ENCODE results near the gene DHRSX.
"Not testable (repeated sequence)": the region's sequence is repeated elsewhere in the genome, so short reads cannot be mapped to it uniquely, and the experiment has no call there.

DHRSX gene

GRCh38 chrX:2389324-2389723 lies 111.5 kb downstream of the DHRSX start:
- DNase-seq, result no peak

GRCh38 chrX:2388669-2389068 lies 112.1 kb downstream of the DHRSX start:
- no peak for DNase-seq

GRCh38 chrX:2387614-2388239 lies 113.0 kb downstream of the DHRSX start:
- no peak for DNase-seq

- no peak for DNase-seq
Observed at GRCh38 chrX:2385224-2385623, 115.6 kb downstream of the DHRSX start.

- no peak for DNase-seq
Observed at GRCh38 chrX:2384486-2384885, 116.3 kb downstream of the DHRSX start.

- no peak for DNase-seq
Observed at GRCh38 chrX:2383735-2384134, 117.0 kb downstream of the DHRSX start.

- no peak for DNase-seq
Observed at GRCh38 chrX:2383144-2383543, 117.6 kb downstream of the DHRSX start.

GRCh38 chrX:2382433-2383048 lies 118.2 kb downstream of the DHRSX start:
- not testable (repeated sequence) for DNase-seq

GRCh38 chrX:2376166-2376565 lies 124.6 kb downstream of the DHRSX start:
- no peak for DNase-seq

- DNase-seq, result no peak
Observed at GRCh38 chrX:2374086-2374485, 126.7 kb downstream of the DHRSX start.

- no peak for DNase-seq
Observed at GRCh38 chrX:2373615-2374014, 127.2 kb downstream of the DHRSX start.

- no peak for DNase-seq
Observed at GRCh38 chrX:2371026-2371711, 129.6 kb downstream of the DHRSX start.

- no peak for DNase-seq
Observed at GRCh38 chrX:2370456-2370855, 130.3 kb downstream of the DHRSX start.

- DNase-seq, result no peak
Observed at GRCh38 chrX:2369206-2369605, 131.6 kb downstream of the DHRSX start.

- DNase-seq, result no peak
Observed at GRCh38 chrX:2360731-2361130, 140.0 kb downstream of the DHRSX start.

- DNase-seq, result not testable (repeated sequence)
Observed at GRCh38 chrX:2359522-2359921, 141.3 kb downstream of the DHRSX start.

- DNase-seq, result no peak
Observed at GRCh38 chrX:2351999-2352995, 148.5 kb downstream of the DHRSX start.

GRCh38 chrX:2351321-2351720 lies 149.5 kb downstream of the DHRSX start:
- DNase-seq, result no peak

- DNase-seq, result not testable (repeated sequence)
Observed at GRCh38 chrX:2350703-2351102, 150.1 kb downstream of the DHRSX start.

GRCh38 chrX:2350036-2350435 lies 150.7 kb downstream of the DHRSX start:
- not testable (repeated sequence) for DNase-seq

GRCh38 chrX:2348211-2348610 lies 152.6 kb downstream of the DHRSX start:
- DNase-seq, result no peak

- no peak for DNase-seq
Observed at GRCh38 chrX:2346158-2346557, 154.6 kb downstream of the DHRSX start.

- DNase-seq, result no peak
Observed at GRCh38 chrX:2345562-2345961, 155.2 kb downstream of the DHRSX start.
